ENCODE data around the gene C2CD4C.
"Not testable (repeated sequence)": the region's sequence is repeated elsewhere in the genome, so short reads cannot be mapped to it uniquely, and the experiment has no call there.

The C2CD4C gene

GRCh38 chr19:408902-409515 lies at the start of gene C2CD4C:
TSS of gene C2CD4C (minus strand) at chr19:409147. CDS start at chr19:408361, 786 bp downstream.
- DNase-seq (ENCODE audit: low read depth in 2 of 2) = no peak

GRCh38 chr19:458091-459042 lies 49.4 kb upstream of the C2CD4C start:
- no peak for DNase-seq (ENCODE audit: low read depth in 2 of 2)

- DNase-seq (ENCODE audit: low read depth in 2 of 2) = no peak
These were observed 48.7 kb upstream of the C2CD4C start for GRCh38 chr19:457636-458035.

GRCh38 chr19:456547-457110 lies 47.7 kb upstream of the C2CD4C start:
- no peak for DNase-seq (ENCODE audit: low read depth in 2 of 2)

- no peak for DNase-seq (ENCODE audit: low read depth in 2 of 2)
These were observed 47.1 kb upstream of the C2CD4C start for GRCh38 chr19:455851-456546.

GRCh38 chr19:455031-455705 lies 46.2 kb upstream of the C2CD4C start:
- no peak for DNase-seq (ENCODE audit: low read depth in 2 of 2)

GRCh38 chr19:453606-454005 lies 44.7 kb upstream of the C2CD4C start:
- no peak for DNase-seq (ENCODE audit: low read depth in 2 of 2)

GRCh38 chr19:452829-453228 lies 43.9 kb upstream of the C2CD4C start:
- no peak for DNase-seq (ENCODE audit: low read depth in 2 of 2)

- not testable (repeated sequence) for DNase-seq (ENCODE audit: low read depth in 2 of 2)
These were observed 42.0 kb upstream of the C2CD4C start for GRCh38 chr19:450912-451481.

- no peak for DNase-seq (ENCODE audit: low read depth in 2 of 2)
These were observed 41.0 kb upstream of the C2CD4C start for GRCh38 chr19:449916-450315.

- DNase-seq (ENCODE audit: low read depth in 2 of 2) = no peak
These were observed 39.0 kb upstream of the C2CD4C start for GRCh38 chr19:447816-448560.

GRCh38 chr19:447064-447426 lies 38.1 kb upstream of the C2CD4C start:
- no peak for DNase-seq (ENCODE audit: low read depth in 2 of 2)

GRCh38 chr19:444677-445210 lies 35.8 kb upstream of the C2CD4C start:
- DNase-seq (ENCODE audit: low read depth in 2 of 2) = no peak

GRCh38 chr19:443005-443404 lies 34.1 kb upstream of the C2CD4C start:
- DNase-seq (ENCODE audit: low read depth in 2 of 2) = no peak

- DNase-seq (ENCODE audit: low read depth in 2 of 2) = no peak
These were observed 33.1 kb upstream of the C2CD4C start for GRCh38 chr19:442085-442484.

- no peak for DNase-seq (ENCODE audit: low read depth in 2 of 2)
These were observed 32.4 kb upstream of the C2CD4C start for GRCh38 chr19:441213-441836.

- no peak for DNase-seq (ENCODE audit: low read depth in 2 of 2)
These were observed 31.7 kb upstream of the C2CD4C start for GRCh38 chr19:440391-441212.

GRCh38 chr19:439167-439900 lies 30.4 kb upstream of the C2CD4C start:
- DNase-seq (ENCODE audit: low read depth in 2 of 2) = no peak
